ENCODE measurements around the gene SCLY.
"Not testable (repeated sequence)": the region's sequence is repeated elsewhere in the genome, so short reads cannot be mapped to it uniquely, and the experiment has no call there.

SCLY gene

GRCh38 chr2:238027058-238027457 lies 33.7 kb upstream of the SCLY start:
- H3K9ac ChIP-seq (ENCODE audit: low read length): no peak overlapping the region
- H3K27ac ChIP-seq (ENCODE audit: low read length): no peak overlapping the region
- H3K9me3 ChIP-seq (ENCODE audit: control insufficient read depth, low read depth, low read length): no peaks in the 10 kb centered on the region
- H3K27me3 ChIP-seq (ENCODE audit: control insufficient read depth, insufficient read depth, low read length): no peaks in the 10 kb centered on the region
- H3K4me3 ChIP-seq (ENCODE audit: low read length): no peak overlapping the region
- H3K36me3 ChIP-seq (ENCODE audit: control insufficient read depth, low read depth, low read length): peaks cover 14% of the 10 kb centered on the region
- H3K4me1 ChIP-seq (ENCODE audit: control insufficient read depth, low read depth, low read length): peaks cover 15% of the 10 kb centered on the region

GRCh38 chr2:238027591-238028415 lies 33.0 kb upstream of the SCLY start:
- Histone ChIP-seq H3K4me3 (ENCODE audit: low read length) (no peak overlapping the region), H3K36me3 (ENCODE audit: control insufficient read depth, low read depth, low read length) (peaks cover 17% of the 10 kb centered on the region), H3K27me3 (ENCODE audit: control insufficient read depth, insufficient read depth, low read length) (no peaks in the 10 kb centered on the region), H3K9me3 (ENCODE audit: control insufficient read depth, low read depth, low read length) (no peaks in the 10 kb centered on the region), H3K27ac (ENCODE audit: low read length) (no peak overlapping the region), H3K4me1 (ENCODE audit: control insufficient read depth, low read depth, low read length) (peaks cover 15% of the 10 kb centered on the region), H3K9ac (ENCODE audit: low read length) (no peak overlapping the region)

GRCh38 chr2:238029853-238030252 lies 30.9 kb upstream of the SCLY start:
- Histone ChIP-seq H3K36me3 (ENCODE audit: control insufficient read depth, low read depth, low read length) (peaks cover 21% of the 10 kb centered on the region), H3K27ac (ENCODE audit: low read length) (no peak overlapping the region)

GRCh38 chr2:238030422-238031155 lies 30.2 kb upstream of the SCLY start:
- no peaks in the 10 kb centered on the region for H3K27me3 ChIP-seq (ENCODE audit: control insufficient read depth, insufficient read depth, low read length)
- H3K36me3 ChIP-seq (ENCODE audit: control insufficient read depth, low read depth, low read length): peaks cover 24% of the 10 kb centered on the region
- no peak overlapping the region for H3K9ac ChIP-seq (ENCODE audit: low read length)
- no peak overlapping the region for H3K27ac ChIP-seq (ENCODE audit: low read length)
- peaks cover 15% of the 10 kb centered on the region for H3K4me1 ChIP-seq (ENCODE audit: control insufficient read depth, low read depth, low read length)
- H3K9me3 ChIP-seq (ENCODE audit: control insufficient read depth, low read depth, low read length): no peaks in the 10 kb centered on the region
- no peak overlapping the region for H3K4me3 ChIP-seq (ENCODE audit: low read length)

More at GRCh38 chr2:238029853-238030252, 30.9 kb upstream of the SCLY start:
- H3K9ac ChIP-seq (ENCODE audit: low read length): no peak overlapping the region
- H3K4me1 ChIP-seq (ENCODE audit: control insufficient read depth, low read depth, low read length): peaks cover 15% of the 10 kb centered on the region
- H3K27me3 ChIP-seq (ENCODE audit: control insufficient read depth, insufficient read depth, low read length): no peaks in the 10 kb centered on the region
- H3K4me3 ChIP-seq (ENCODE audit: low read length): no peak overlapping the region
- no peaks in the 10 kb centered on the region for H3K9me3 ChIP-seq (ENCODE audit: control insufficient read depth, low read depth, low read length)

- Histone ChIP-seq H3K27me3 (ENCODE audit: control insufficient read depth, insufficient read depth, low read length) (no peaks in the 10 kb centered on the region), H3K4me1 (ENCODE audit: control insufficient read depth, low read depth, low read length) (peaks cover 15% of the 10 kb centered on the region), H3K9me3 (ENCODE audit: control insufficient read depth, low read depth, low read length) (no peaks in the 10 kb centered on the region), H3K4me3 (ENCODE audit: low read length) (no peak overlapping the region), H3K27ac (ENCODE audit: low read length) (no peak overlapping the region), H3K36me3 (ENCODE audit: control insufficient read depth, low read depth, low read length) (peaks cover 29% of the 10 kb centered on the region), H3K9ac (ENCODE audit: low read length) (no peak overlapping the region)
Measured at GRCh38 chr2:238031751-238032150, 29.1 kb upstream of the SCLY start.

- no peaks in the 10 kb centered on the region for H3K27me3 ChIP-seq (ENCODE audit: control insufficient read depth, insufficient read depth, low read length)
- no peaks in the 10 kb centered on the region for H3K9me3 ChIP-seq (ENCODE audit: control insufficient read depth, low read depth, low read length)
- no peak overlapping the region for H3K4me3 ChIP-seq (ENCODE audit: low read length)
- H3K27ac ChIP-seq (ENCODE audit: low read length): no peak overlapping the region
- H3K4me1 ChIP-seq (ENCODE audit: control insufficient read depth, low read depth, low read length): peaks cover 7% of the 10 kb centered on the region
- H3K36me3 ChIP-seq (ENCODE audit: control insufficient read depth, low read depth, low read length): peaks cover 27% of the 10 kb centered on the region
- H3K9ac ChIP-seq (ENCODE audit: low read length): no peak overlapping the region
Measured at GRCh38 chr2:238032755-238033337, 28.0 kb upstream of the SCLY start.

- H3K9me3 ChIP-seq (ENCODE audit: control insufficient read depth, low read depth, low read length); H3K27ac ChIP-seq (ENCODE audit: low read length); H3K4me3 ChIP-seq (ENCODE audit: low read length); H3K27me3 ChIP-seq (ENCODE audit: control insufficient read depth, insufficient read depth, low read length); H3K9ac ChIP-seq (ENCODE audit: low read length); H3K4me1 ChIP-seq (ENCODE audit: control insufficient read depth, low read depth, low read length): not testable (repeated sequence)
- H3K36me3 ChIP-seq (ENCODE audit: control insufficient read depth, low read depth, low read length): peaks cover 31% of the 10 kb centered on the region
Measured at GRCh38 chr2:238033991-238034390, 26.8 kb upstream of the SCLY start.

GRCh38 chr2:238038203-238038602 lies 22.6 kb upstream of the SCLY start:
- Histone ChIP-seq H3K27me3 (ENCODE audit: control insufficient read depth, insufficient read depth, low read length) (no peaks in the 10 kb centered on the region), H3K27ac (ENCODE audit: low read length) (no peak overlapping the region), H3K9me3 (ENCODE audit: control insufficient read depth, low read depth, low read length) (no peaks in the 10 kb centered on the region), H3K36me3 (ENCODE audit: control insufficient read depth, low read depth, low read length) (peaks cover 26% of the 10 kb centered on the region), H3K9ac (ENCODE audit: low read length) (no peak overlapping the region), H3K4me3 (ENCODE audit: low read length) (no peak overlapping the region), H3K4me1 (ENCODE audit: control insufficient read depth, low read depth, low read length) (no peaks in the 10 kb centered on the region)

GRCh38 chr2:238039151-238039550 lies 21.6 kb upstream of the SCLY start:
- H3K27me3 ChIP-seq (ENCODE audit: control insufficient read depth, insufficient read depth, low read length): no peaks in the 10 kb centered on the region
- H3K36me3 ChIP-seq (ENCODE audit: control insufficient read depth, low read depth, low read length): peaks cover 21% of the 10 kb centered on the region
- H3K4me3 ChIP-seq (ENCODE audit: low read length): no peak overlapping the region
- H3K9me3 ChIP-seq (ENCODE audit: control insufficient read depth, low read depth, low read length): no peaks in the 10 kb centered on the region
- no peak overlapping the region for H3K27ac ChIP-seq (ENCODE audit: low read length)
- no peak overlapping the region for H3K9ac ChIP-seq (ENCODE audit: low read length)
- H3K4me1 ChIP-seq (ENCODE audit: control insufficient read depth, low read depth, low read length): no peaks in the 10 kb centered on the region

GRCh38 chr2:238039985-238040384 lies 20.8 kb upstream of the SCLY start:
- Histone ChIP-seq H3K36me3 (ENCODE audit: control insufficient read depth, low read depth, low read length) (peaks cover 21% of the 10 kb centered on the region), H3K4me1 (ENCODE audit: control insufficient read depth, low read depth, low read length) (no peaks in the 10 kb centered on the region), H3K9me3 (ENCODE audit: control insufficient read depth, low read depth, low read length) (no peaks in the 10 kb centered on the region), H3K9ac (ENCODE audit: low read length) (no peak overlapping the region), H3K4me3 (ENCODE audit: low read length) (no peak overlapping the region), H3K27me3 (ENCODE audit: control insufficient read depth, insufficient read depth, low read length) (no peaks in the 10 kb centered on the region), H3K27ac (ENCODE audit: low read length) (no peak overlapping the region)

- H3K27ac ChIP-seq (ENCODE audit: low read length): no peak overlapping the region
- peaks cover 15% of the 10 kb centered on the region for H3K36me3 ChIP-seq (ENCODE audit: control insufficient read depth, low read depth, low read length)
- H3K9me3 ChIP-seq (ENCODE audit: control insufficient read depth, low read depth, low read length): no peaks in the 10 kb centered on the region
- H3K4me3 ChIP-seq (ENCODE audit: low read length): no peak overlapping the region
- no peaks in the 10 kb centered on the region for H3K4me1 ChIP-seq (ENCODE audit: control insufficient read depth, low read depth, low read length)
- no peak overlapping the region for H3K9ac ChIP-seq (ENCODE audit: low read length)
- H3K27me3 ChIP-seq (ENCODE audit: control insufficient read depth, insufficient read depth, low read length): no peaks in the 10 kb centered on the region
Measured at GRCh38 chr2:238040918-238041317, 19.9 kb upstream of the SCLY start.
